GM12864 (cell line): ENCODE results near the gene MRM3.

ENCODE experiments used
- DNase-seq: peaks from one replicate; pipeline ENCODE4 v3.0.0-alpha.2; 2011; ENCODE audit warnings: low read depth
- H3K4me3 ChIP-seq: 2 replicates; pipeline ENCODE4 v1.5.1; 2011; ENCODE audit warnings: mild to moderate bottlenecking, low read depth, low read length, control low read depth
- CTCF ChIP-seq: IDR thresholded peaks from 2 replicates; pipeline ENCODE4 v1.5.1; 2011; ENCODE audit warnings: low read depth, mild to moderate bottlenecking, moderate library complexity, low read length, control low read depth, inconsistent platforms; ENCODE audit errors: missing control alignments

The MRM3 gene

GRCh38 chr17:759964-760363, 22.2 kb upstream of the MRM3 start:
- no peak for DNase-seq
- H3K4me3 ChIP-seq, result no peak overlapping the region
- no peak for TF ChIP-seq CTCF

- H3K4me3 ChIP-seq, result no peak overlapping the region
- DNase-seq, result no peak
- no peak for TF ChIP-seq CTCF
Observed at GRCh38 chr17:760371-760770, 21.8 kb upstream of the MRM3 start.

GRCh38 chr17:767076-767475, 15.1 kb upstream of the MRM3 start:
- no peak for TF ChIP-seq CTCF
- no peak for DNase-seq

GRCh38 chr17:773016-773415, 9.1 kb upstream of the MRM3 start:
- DNase-seq, result no peak
- TF ChIP-seq CTCF, result no peak
- H3K4me3 ChIP-seq, result no peak overlapping the region

More at GRCh38 chr17:767076-767475, 15.1 kb upstream of the MRM3 start:
- H3K4me3 ChIP-seq, result no peak overlapping the region

- no peak for DNase-seq
- no peak overlapping the region for H3K4me3 ChIP-seq
- TF ChIP-seq CTCF, result no peak
Observed at GRCh38 chr17:773467-774312, 8.5 kb upstream of the MRM3 start.

- H3K4me3 ChIP-seq, result no peak overlapping the region
- DNase-seq, result no peak
- no peak for TF ChIP-seq CTCF
Observed at GRCh38 chr17:774313-774584, 7.9 kb upstream of the MRM3 start.

- TF ChIP-seq CTCF, result no peak
- DNase-seq, result no peak
- H3K4me3 ChIP-seq, result no peak overlapping the region
Observed at GRCh38 chr17:778096-778495, 4.1 kb upstream of the MRM3 start.
